CD4-positive, alpha-beta T cell treated with Interleukin-4 for 1 hour (primary cell): ENCODE data around the gene RFX1.
A peak's percentile ranks its signal among the peaks of the same experiment; 100 is the strongest.
"Not testable (repeated sequence)": the region's sequence is repeated elsewhere in the genome, so short reads cannot be mapped to it uniquely, and the experiment has no call there.

ENCODE experiments used
- DNase-seq, 2 donors: peaks; one replicate each; pipeline ENCODE4 v3.0.0-alpha.2; 2020 to 2022

The RFX1 gene

DNA sequence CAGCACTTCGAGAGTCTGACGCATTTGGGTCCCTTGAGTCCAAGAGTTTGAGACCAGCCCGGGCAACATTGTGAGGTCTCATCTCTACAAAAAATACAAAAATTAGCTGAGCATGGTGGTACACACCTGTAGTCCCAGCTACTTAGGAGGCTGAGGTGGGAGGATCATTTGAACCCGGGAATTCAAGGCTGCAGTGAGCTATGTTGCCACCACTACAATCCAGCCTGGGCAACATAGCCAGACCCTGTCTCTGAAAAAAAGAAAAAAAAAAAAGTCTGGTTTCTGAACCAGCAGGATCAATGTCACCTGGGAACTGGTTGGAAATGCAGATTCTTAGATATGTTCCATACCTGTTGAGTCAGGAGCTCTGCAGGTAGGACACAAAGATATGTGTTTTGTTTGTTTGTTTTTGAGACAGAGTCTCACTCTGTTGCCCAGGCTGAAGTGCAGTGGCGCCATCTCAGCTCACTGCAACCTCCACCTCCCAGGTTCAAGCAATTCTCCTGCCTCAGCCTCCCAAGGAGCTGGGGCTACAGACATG is 20.6 kb upstream of the RFX1 start:
- not testable (repeated sequence) for DNase-seq

DNA sequence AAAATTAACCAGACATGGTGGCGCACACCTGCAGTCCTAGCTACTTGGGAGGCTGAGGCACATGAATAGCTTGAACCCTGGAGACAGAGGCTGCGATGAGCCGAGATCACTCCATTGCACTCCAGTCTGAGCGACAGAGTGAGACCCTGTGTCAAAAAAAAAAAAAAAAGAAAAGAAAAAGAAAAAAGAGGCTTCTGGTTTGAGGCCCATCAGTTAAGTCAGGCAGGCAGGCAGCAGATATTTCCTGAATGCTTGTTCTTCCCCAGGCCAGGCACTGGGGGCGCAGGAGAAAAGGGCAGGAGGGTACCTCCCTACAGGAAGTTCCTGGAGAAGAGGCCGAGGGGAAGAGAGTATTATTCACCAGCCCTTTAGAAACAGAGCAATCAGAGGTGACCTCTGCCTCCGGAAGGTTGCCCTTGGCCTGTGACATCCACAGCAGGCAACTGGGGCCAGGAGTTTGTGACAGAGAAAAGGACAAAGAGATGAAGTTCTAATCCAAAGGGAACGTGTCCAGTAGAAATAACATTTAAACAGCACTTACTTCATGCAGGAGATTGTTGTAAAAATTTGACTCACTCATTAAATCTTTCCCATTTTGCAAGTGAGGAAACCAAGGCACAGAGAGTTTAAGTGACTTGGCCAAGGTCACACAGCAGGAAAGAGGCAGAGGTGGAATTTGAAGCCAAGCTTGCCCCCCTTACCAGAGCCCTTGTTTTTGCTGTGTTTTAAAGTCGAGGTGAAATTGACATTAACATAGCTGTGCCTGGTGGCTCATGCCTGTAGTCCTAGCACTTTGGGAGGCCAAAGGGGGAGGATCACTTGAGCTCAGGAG is 17.5 kb upstream of the RFX1 start:
- peak; percentile 28 to 54 for DNase-seq

- no peak for DNase-seq
Measured at GRCh38 chr19:14022469-14022868, 16.3 kb upstream of the RFX1 start.

GRCh38 chr19:14021474-14021873 is 15.4 kb upstream of the RFX1 start:
- DNase-seq, result no peak

DNA sequence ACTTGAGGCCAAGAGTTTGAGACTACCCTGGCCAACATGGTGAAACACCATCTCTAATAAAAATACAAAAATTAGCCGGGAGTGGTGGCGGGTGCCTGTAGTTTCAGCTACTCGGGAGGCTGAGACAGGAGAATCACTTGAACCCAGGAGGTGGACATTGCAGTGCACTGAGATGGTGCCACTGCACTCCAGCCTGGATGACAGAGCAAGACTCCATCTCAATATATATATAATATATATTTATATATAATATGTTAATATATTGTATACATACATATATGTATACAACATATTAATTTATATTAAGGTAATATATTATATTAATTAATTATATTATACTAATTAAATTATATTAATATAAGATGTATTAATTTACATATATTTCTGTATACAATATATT is 13.6 kb upstream of the RFX1 start:
- not testable (repeated sequence) for DNase-seq

- DNase-seq, result no peak
Measured at GRCh38 chr19:14019100-14019499, 13.0 kb upstream of the RFX1 start.

DNA sequence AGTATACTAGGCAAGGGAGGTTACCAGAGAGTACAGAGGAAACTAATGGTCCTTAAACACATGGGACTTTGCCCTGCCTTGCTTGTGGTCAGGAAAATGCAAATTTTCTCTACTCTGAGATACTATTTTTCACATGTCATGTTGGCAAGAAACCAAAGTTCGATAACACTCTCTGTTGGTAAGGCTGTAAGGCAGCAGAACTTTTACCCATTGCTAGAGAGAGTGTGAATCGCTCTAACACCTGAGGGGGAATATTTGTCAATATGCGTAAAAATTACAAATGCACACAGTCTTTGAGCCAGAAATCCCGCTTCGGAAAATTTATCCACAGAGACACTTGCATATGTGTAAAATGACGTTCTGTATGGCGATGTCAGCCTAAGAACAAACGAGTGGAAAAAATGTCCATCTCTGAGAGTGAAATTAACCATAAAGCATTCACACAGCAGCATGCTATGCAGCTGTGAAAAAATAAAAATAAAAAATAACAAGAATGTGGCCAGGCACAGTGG is 9.5 kb upstream of the RFX1 start:
- DNase-seq, result no peak

DNA sequence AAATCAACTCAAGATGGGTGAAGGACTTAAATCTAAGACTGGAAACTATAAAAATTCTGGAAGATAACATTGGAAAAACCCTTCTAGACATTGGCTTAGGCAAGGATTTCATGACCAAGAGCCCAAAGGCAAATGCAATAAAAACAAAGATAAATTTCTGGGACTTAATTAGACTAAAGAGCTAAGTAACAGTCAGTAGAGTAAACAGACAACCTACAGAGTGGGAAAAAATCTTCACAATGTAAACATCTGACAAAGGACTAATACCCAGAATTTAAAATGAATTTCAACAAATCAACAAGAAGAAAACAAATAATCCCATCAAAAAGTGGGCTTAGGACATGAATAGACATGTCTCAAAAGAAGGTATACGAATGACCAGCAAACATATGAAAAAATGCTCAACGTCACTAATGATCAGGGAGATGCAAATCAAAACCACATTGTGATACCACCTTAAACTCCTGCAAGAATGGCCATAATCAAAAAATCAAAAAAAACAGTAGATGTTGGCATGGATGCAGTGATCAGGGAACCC is 6.3 kb upstream of the RFX1 start:
- DNase-seq, result no peak

- DNase-seq, result no peak
Measured at GRCh38 chr19:14006766-14007562, 844 bp upstream of the RFX1 start.

- DNase-seq, result peak; percentile 93 to 95
Measured at GRCh38 chr19:14005349-14006084, 603 bp downstream of the RFX1 start.

DNA sequence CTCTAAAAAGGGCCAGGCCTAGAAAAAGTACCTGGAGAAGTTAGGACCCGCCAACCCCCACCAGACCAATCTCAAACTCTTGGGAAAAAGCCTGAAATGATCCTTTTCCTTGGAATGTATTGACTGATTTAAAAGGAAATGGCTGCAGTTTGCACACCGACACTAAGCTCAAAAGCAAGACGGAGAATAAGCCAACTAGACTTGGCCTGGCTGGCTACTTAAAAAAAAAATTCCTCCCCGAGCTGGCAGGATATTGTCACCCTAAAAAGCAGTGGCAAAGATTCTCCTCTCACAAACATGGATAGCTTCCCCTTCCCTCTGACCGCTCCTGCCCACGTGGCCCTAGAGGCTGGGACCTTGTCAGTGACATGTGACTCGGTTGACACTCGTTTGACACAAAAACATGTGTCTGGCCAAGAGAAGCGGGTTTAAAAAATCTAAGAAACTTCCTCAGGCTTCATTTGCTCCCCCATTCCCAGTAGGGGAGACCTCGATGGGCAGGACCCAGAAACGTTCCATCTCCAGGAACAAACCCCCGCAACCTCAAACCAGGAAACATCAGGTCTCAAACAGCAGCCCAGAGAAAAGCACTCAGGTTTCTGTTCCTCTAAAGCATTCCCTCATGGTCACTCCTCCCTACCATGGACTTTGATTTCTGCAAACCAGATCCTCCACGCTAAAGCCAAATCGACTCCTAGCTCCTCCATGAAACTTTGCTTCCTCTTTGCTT is 1.3 kb downstream of the RFX1 start:
- DNase-seq, result peak; percentile 27 to 57

DNA sequence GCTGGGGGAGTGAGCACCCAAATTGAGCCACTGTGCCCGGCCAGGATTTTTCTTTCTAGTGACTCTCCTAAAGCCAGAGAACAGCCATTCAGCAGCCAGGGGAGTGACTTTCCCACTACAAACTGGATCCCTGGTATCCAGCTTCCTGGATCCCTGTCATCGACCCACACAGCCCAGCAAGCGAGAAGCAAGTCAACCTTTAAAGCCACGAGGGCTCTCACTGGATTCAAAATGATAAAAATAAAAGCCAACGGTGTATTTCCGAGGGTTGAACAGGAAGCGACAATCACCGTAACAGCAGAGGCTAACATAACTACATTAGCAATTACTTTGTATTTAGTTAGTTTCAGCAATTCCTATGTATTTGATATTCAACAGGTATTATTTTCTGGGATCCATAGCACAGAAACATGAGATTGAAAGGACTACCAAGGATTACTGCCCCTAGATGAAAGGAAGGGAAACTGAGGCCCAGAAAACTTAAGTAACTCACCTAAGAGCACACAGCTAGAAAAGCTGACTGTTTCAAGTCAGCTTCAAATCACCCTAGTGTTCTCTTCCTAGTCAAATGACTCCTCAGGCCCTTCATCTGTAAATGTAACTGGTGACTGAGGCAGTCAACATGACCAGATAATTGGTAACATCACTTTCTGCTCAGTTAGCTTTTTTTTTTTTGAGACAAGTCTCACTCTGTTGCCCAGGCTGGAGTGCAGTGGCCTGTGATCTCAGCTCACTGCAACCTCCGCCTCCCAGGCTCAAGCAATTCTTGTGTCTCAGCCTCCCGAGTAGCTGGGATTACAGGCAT is 2.7 kb downstream of the RFX1 start:
- DNase-seq, result peak in 1 of 2 donors; percentile 56

DNA sequence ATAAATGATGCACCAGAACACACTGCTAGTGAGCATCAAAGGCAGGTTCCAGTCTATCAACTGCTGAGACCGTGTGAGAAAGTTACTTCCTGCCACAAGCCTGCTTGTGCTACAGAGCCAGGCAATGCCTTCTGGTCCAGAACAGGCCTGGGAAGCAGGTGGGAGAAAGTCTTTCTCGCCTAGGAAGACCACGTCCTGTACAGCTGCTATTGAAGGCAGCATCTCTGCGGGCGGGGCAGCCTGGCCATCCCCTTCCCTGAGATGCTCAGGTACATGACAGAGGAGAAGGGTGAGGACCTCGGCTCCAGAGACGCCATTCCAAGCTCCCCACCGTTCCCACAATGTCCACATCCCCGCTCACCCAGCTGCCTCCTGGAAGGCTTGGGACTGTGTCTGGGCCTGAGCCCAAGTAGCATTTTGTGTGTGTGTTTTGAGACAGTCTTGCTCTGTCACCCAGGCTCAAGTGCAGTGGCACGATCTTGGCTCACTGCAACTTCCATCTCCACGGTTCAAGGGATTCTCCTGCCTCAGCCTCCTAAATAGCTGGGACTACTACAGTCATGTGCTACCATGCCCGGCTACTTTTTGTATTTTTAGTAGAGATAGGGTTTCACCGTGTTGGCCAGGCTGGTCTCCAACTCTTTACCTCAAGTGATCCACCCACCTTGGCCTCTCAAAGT is 3.4 kb downstream of the RFX1 start:
- DNase-seq, result peak; percentile 54 to 67

GRCh38 chr19:14000691-14001375 is 5.3 kb downstream of the RFX1 start:
- DNase-seq, result no peak

GRCh38 chr19:13999085-13999484 is 7.0 kb downstream of the RFX1 start:
- DNase-seq, result no peak

- no peak for DNase-seq
Measured at GRCh38 chr19:13998426-13998825, 7.7 kb downstream of the RFX1 start.

DNA sequence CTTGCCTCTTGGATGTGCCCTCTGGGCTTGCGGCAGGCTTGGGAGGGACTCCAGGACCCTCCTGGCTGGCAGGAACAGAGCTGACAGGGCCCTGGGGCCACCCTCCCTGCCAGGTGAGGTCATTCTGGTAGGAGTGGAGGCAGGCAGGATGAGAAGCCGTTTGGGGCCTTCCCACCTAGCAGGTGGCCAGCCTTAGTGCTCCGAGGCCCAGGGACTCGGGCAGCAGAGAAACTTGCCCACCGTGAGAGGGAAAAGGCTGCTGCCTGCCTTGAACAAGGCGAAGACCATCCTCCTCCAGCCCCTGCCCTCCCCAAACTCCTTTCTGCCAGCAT is 8.5 kb downstream of the RFX1 start:
- DNase-seq, result no peak

DNA sequence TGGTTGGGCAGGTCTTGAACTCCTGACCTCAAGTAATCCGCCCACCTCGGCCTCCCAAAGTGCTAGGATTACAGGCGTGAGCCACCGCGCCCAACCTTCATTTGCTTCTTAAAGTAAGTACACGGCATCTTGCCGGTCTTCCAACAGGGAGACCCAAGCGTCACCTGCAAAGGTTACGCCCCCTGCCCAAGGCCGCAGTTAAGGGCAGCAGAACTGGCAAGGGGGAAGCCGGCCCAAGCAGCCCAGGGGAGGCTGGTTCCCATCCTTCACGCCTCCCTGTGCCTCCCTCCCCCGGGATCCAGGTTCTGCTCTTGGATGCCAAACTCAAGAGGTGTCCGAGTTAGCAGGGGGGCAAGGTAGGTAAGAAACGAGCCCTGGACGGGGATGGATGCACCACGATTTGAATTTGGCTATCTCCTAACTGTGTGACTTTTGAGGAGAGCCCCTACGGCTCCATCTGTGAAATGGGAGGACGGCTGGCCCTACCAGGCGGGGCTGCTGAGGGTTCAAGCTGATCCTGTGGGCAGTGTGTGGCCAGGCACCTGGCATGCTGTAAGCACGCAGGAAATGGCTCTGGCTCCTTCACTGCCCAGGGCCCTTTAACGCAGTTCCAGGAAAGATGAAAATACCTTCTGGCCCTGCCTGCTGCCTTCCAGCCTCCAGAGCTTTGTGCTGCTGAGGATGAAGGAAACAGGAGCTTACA is 9.0 kb downstream of the RFX1 start:
- DNase-seq, result no peak
